CD4-positive, alpha-beta T cell treated with Interleukin-4 for 4 hours (primary cell): Measurements from ENCODE around the gene MORN1.

Experiments
- DNase-seq: peaks from one replicate; pipeline ENCODE4 v3.0.0-alpha.2; 2020

The MORN1 gene

DNA sequence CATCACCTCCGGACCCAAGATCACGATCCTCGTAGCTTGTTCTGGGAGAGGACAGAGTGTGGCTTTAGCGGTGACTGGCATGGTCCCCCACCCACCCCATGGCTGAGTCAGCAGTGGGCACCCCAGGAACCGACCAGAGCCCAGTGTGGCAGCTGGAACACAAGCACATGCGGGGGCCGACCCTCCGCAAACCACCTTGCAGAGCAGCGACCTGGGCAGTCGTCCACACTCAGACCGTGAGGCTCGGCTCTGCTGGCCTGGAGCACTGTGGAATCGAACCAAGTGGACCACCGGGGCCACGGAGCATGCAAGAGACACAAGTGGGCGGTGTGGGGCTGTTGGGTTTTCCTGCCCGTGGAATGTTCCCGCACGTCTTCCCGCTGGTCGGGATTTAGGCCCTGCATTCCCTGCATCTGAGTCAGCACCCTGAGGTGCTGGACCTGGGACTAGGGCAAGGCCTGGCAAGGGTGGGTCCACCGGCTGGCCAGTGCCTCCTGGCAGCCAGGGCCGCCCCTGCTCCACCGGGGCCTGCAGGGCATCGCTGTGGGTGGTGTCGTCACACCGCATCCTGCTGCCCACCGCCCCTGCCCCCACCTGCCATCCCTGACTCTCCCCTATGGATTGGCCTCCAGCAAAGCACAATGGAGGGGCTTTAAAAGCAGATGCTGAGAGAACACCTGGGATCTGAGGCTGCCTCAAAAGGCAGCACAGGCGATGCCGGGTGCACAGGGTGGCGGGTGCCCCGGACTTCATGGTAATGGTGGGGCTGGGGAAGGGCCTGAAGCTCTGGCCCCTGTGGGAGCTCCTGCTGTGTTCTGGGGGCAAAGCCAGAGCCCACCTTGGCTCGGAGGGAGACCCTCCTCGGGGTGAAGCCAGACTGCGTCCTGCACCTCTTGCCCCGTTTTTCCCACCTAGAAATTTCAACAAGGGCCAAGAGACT, 18.5 kb downstream of the MORN1 start:
- DNase-seq = no peak

DNA sequence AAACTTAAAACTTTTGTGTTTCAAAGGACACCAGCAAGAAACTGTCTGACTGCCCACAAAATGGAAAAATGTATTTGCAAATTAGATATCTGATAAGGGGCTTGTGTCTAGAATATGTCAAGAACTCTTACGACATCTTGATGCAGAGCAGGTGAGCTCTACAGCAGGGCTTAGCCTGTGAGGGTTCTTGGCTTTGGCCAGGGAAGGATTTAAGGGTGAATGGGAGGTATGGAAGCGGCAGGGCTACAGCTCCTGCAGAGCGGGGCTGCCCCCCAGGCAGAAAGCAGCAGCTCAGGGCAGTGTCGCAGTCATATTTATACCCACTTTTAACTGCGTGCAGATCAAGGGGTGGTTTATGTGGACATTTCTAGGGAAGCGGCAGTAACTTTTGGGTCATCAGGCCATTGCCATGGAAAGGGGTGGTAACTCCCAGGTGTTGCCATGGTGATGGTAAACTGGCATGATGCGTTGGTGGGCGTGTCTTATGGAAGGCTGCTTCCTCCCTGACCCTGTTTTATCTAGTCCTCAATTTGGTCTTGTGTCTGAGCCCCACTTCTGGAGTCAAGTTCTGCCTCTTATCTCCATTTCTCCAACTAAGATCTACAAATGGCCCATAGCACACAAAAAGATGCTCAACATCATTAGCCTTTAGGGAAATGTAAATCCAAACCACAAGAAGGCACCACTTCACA, 23.2 kb downstream of the MORN1 start:
- DNase-seq = no peak

DNA sequence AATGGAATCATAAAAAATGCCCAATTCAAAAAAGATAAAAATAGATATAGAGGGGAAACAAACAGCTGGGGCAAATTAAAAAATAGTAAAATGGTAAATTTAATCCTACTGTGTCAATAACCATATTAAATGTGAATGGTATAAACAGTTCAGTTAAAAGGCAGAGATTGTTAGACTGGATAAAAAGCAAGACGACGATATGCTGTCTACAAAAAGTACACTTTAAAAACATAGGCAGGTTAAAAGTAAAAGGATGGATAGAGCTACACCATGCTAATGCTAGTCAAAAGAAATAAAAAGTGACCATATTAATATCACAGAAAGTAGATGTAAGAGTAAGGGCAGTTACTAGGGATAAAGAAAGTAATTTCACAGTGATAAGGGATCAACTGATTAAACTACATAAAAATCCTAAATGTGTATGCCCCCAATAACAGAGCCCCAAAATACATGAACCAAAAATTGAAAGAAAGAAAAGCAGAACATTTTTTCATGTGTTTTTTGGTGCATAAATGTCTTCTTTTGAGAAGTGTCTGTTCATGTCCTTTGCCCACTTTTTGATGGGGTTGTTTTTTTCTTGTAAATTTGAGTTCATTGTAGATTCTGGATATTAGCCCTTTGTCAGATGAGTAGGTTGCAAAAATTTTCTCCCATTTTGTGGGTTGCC, 27.4 kb downstream of the MORN1 start:
- DNase-seq = no peak

DNA sequence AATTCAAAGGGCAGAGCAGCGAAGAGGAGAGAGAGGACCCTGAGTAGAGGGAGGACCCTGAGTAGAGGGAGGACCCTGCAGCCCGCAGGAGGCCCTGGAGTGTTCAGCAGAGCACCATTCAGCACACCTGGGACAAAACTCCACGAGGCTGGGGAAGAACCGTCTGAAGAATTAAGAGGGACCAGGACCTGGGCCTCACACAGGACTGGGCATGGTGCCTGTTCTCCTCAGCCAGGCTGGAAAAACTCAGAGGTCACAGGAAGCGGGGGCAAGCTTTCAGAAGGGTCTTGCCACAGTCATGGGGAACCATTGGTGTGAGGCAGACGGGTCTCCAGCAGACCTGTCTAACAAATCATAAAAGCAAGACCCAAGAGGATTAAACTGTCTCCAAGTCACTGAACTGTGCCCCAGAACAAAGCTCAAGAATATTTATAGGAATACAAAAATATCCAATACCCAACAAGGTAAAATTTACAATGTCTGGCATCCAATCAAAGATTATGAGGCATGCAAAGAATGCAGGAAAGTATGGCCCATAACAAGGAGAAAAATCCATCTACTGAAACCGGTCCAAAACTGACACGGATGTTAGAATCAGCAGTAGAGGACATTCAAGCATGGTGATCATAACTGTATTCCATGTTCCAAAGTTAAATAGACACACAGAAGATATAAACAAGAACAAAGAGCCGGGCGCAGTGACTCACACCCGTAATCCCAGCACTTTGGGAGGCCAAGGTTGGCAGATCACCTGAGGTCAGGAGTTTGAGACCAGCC, 30.6 kb downstream of the MORN1 start:
- no peak for DNase-seq

DNA sequence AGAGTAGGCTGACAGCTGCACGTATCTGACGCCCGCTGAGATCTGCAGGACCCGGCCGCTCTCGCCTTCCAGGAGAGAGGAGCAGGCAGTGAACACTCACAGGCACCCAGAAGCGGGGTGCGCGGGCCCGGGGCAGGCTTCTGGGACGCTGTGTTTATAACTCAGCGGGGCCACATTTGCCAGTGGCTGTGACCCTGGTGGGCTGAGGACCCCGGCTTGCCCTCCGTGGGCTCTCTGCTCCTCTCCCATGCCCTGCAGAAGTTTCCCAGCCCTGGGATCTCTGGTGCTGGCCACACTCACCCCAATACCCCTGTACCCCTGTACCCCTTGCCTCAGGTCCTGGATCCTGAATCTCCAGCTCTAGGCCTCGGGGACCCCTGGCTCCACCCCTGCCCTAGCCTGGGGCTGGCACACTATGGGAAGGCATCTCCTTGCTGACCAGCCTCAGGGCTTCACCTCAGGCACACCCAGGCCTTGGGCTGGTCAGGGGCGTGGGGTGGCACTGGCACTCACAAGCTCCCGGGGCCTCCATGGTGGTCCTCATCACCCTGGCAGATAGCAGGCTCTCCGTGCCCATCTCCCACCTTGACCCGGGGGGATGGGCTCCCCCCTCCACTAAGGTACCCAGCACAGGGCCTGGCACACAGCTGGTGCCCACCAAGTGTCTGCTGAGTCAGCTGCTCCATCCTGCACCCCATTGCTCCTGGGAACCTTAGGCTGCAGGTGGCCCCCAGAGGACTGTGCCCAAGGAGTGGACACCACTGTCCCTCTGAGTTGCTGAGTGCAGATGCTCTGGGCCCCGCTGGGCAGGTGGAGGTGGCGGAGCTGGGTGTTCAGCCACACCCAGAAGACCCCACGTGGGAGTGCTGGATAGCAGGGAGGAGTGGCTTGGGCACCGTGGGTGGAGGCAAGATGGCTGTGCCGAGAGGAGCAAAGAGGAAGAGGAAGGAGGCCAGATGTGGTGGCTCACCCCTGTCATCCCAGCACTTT, 32.4 kb downstream of the MORN1 start:
- DNase-seq = no peak

DNA sequence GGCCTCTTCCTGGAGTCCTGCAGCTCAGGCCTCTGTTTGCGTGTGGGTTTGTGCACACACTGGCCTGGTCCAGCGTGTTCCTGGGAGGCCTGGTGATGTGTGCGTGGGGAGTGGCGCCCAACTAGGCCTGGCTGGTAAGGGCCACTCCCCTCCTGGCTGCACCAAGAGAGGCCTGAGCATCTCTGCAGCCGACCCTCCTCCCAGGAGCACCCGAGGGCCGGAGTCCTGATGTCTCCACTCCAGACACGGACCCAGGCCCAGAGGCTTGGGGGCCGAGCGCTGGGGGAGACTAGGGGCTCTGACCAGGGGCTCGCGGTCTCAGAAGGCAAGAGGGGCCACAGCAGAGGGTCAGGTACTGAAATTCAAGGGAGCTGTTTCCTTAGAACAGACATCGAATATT, 33.3 kb downstream of the MORN1 start:
- no peak for DNase-seq

DNA sequence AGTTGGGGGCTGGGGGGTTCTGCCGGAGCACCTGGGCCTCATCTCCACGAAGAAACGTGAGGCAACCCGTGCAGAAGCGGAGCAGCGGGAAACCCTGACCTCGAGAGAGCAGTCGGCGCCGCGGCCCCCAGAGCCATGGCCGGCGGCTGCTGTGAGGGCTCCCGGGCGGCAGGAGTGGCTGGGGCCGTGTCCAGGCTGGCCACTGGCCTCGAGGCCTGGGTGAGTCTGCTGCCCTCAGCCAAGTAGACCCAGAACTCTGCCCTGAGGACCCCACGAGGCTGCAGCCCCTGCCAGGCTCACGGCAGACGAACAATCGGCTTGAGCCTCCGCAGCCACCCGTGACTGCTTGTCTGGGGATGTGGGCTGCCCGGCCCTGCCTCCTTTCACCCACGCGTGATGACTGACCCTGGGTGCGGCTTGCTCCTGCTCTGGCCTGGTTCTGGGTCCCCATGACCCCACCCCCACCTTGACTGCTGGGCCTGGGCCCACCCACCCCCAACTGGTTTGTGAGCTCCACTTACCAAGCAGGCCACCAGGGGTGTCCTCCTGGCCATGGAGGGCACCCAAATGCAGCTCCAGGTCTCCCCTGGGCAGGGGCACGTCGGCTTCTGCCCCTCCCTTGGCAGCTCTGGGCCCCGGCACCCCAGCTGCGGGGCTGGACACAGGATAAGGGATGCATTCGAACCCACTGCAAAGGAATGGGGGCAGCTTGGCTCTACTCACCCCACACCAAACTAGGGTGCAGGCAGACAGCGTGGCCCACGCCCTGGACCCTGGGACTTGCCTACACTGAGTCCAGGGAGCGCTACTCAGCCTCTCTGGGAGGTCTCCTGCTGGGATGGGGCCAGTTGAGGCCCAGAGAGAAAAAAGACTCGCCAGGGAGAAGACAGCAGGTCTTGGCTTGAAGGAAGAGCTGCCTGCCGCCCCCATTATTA, 34.2 kb downstream of the MORN1 start:
- no peak for DNase-seq

DNA sequence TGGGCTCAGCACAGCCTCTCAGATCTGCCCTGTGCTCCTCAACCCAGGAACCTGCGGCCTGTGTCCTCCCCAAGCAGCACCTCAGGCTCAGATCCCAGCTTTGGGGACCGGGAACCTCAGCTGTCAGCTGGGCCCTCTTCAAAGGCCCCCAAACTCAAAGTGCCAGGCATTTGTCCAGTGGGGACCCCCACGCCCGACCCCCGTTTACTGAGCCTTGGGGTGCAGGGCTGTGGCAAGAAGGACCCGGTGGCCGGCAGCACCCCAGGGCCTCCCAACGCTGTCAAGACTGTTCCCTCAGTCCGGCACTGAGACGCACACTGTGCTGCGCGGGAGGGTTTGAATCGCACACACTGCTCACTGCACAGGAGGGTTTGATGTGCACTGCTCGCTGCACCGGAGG, 35.0 kb downstream of the MORN1 start:
- no peak for DNase-seq

DNA sequence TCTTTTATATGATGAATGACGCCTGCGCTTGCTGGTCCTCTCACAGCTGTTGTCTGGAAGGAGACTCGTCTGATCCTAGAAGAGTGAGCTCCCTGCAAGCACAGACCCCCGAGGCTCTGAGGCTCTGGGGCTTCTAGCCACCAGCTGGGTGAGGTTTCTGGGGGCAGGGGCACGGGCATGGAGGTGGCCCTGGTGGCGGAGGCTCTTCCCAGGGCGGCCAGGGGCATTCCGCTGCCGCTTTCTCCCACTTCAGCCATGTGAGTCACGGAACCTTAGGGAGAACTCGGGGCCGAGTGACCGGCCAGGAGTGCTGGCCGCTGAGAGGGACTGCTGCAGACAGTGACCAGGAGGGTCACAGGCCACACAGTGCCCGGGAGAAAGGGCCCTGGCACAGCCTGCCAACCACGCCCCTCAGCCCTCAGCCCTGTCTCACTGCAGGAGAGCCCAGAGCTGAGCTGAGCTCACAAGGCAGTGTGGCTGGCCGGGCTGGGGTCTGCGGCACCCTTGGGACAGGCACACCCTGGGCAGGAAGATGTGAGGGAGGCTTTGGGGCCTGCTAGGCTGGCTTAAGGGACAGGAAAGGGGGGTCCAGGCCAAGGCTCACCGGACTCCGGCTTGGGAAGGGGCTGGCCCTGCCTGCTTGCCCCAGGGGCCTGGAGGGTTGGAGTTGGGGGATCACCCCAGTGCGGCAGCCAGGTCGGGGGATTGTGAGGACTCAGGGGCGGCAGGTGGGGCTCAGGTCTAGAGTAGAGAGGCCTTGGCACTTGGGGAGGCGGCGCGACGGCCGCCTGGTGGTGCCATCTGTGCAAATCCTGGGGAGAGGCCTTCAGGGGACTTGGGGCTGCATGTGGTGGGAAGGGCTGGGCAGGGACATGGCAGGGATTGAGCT, 35.7 kb downstream of the MORN1 start:
- no peak for DNase-seq

DNA sequence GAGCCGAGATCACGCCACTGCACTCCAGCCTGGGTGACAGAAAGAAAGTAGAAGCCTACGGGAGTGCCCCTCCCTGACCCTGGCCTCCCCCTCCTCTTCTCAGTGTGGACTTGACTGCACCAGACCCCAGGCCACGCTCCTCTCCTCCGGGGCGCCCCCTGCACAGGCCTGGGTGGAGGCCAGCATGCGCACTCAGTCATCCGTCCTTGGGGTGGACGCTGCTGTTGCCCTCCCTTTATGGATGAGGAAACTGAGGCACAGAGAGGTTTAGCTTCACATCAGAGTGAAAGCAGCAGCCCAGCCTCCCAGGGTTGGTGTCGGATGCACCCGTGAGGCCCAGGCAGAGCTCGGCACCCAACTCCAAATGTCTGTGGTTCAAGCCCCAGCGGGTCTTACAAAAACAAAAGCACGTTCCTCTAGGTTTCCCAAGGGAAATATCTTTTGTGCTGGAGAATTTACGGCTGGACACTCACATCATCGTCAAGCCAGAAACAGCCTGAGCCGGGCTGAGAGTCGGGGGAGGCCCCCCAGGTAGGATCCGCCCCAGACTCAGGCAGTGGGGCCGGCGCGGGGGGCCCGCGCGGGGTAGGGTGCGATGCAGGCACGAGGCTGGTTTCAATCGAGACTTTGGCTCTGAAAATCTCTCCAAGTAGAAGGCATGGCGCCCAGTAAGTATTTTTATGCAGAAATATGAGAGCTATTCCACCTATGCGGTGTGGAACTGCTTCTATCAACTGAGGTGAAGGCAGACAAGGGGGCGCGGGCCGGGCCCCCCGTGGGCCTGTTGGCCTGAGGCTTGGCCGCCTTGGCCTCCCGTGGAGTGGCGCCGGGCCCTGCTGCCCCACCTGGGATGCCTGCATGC, 36.6 kb downstream of the MORN1 start:
- DNase-seq = no peak

DNA sequence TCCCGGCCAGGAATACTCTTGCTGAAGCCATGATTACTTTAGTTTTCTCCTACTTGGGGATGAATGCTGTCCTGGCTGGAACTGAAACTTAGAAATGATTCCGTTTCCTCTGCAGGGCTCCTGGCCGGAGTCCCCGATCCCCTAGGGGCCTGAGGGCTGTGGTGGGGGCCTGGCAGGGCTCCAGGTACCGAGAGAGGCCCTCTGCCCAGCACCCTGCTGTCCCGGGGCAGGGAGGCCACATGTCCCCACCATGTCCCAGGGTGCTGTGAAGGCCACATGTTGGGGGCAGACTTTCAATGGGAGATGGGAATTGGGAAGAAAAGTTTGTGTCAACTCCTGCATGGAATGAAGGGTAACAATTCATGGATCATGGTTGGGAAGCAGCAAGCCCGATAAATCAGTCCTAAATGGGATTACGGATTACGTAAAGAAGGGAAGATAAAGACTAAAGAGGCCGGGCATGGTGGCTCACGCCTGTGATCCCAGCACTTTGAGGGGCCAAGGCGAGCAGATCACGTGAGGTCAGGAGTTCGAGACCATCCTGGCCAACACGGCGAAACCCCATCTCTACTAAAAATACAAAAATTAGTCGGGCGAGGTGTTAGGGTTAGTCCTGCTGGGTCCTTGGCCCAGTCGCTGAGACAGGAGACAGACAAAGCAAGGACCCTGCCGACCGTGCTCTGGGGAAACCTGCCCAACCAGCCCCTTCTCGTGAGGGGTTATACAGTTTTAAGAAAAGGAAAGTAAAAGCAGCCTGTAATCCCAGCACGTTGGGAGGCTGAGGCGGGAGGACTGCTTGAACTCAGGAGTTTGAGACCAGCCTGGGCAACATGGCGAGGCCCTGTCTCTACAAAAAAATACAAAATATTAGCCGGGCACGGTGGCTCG, 37.6 kb downstream of the MORN1 start:
- no peak for DNase-seq

DNA sequence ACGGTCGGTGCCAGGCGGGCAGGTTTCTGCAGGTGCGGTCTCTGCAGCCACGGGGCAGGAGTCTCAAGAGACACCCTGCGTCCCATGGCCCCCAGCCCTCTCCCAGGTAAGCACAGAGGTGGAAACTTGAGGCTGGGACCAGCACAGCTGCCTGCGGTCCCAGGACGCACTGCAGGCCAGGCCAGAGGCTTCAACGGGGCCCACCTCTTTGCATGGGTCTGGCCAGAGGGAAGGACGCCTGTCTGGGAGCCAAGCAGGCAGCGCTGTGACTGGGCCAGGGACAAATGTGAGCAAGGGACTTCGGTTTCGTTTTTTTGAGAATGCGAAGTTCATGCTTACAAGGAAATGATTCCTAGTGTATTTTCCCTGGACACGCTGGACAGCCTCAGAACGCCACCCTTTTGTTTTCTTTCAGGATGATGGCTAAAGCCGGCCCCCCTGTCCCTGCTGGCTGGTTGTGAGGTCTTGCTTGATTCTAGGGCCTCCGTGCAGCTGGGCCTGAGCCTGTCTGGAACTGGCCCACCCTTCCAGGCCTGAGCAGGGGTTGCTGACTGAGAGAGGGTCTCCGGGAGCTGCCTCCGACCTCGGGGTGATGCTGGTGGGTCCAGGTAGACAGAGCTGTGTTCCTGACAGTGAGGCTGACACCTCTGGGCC, 38.3 kb downstream of the MORN1 start:
- DNase-seq = no peak

DNA sequence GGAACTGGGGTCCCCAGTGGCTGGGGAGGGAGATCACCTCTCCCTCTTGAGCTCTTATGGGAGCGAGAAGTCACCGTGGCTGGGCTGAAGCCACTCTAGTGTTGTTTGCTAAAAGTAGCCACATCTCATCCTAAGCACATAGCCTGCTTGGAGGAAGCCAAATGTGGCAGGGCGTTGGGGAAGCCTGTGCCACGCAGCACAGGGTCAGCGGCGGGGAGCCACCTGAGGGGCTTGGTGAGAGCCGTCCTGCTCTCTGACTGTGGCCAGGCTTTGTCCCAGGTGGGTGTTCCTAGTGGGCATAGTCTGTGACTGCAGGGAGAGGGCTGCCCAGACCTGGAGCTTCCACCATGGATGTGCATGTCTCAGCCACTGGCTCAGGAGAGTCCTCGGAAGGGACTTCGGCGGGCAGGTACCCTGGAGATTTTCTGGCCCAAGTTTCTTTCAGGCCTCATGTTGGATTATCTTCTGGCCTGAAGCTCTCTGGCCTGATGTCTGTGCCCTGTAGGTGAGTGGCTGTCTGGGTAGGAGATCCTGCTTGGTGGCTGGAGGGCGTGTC, 38.9 kb downstream of the MORN1 start:
- DNase-seq = no peak

DNA sequence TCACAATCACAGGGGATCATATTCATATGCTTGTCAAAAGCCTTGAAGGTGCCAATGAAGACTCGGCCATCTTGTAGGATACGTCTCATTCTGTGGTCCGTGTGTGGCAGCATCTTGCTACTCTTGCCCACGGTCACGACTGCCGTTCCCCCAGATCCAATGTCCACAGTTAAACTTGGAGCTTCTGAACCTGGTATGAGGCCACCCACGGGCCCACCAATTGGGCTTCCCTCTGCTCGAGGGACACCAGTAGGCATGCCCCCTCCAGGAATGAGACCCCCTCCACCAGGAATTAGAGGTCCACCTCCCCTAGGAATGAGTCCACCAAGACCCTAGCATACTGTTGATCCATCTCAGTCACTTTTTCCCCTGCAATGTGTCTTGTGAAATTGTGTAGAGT, 39.6 kb downstream of the MORN1 start:
- DNase-seq = no peak

DNA sequence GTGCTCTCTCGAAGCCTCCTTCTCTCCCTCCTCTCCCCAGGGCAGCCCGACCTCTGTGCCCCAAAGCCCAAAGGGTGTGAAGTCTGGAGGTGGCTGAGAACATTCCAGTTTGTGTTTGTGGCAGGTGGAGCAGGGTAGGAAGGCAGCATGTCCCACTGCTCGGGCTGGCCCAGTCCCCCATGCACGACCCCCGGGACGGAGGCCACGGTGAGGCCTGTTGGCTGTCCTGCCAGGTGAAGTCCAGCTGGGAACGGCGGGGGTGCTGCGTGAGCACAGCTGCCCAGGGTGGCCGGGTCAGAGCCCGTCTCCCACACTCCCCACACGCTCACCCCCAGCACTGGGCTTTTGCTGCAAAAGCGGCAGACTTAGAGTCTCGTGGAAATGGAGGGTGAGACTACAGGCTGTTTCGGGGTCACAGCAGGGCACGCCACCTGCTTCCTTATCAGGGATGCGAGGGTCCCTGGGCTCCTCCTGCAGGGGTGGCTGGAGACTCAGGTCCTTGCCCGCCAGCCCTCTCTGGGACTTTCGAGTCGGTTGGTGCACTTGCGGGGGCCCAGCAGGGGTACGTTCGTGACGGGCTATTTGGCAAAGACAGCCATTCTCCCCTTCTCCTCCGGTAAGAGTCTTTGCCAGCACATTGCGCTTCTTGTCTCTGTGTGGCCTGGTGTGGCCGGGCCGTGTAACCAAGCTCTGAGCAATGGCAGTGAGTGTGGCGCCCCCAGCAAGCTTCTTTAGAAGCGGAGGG, 40.3 kb downstream of the MORN1 start:
- DNase-seq = no peak

DNA sequence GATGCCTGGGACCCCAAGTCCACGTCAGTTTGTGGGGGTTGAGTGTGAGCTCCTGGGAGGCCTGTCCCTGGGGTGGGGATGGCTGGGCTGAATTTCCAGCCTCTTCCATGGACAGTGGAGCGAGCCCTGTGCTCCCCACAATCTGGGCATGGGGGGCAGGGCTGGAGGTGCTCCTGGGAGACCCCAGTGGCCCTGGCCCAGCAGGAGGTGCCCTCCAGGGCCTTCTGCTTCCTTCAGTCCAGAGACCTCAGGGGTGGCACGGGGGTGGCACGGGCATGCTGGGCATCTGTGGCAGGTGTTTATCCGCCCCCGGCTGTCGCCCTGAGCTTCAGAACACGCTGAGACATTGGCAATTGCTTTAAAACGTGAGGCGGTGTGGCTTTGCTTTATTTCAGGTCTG, 40.9 kb downstream of the MORN1 start:
- DNase-seq = no peak
